ENCODE data around the gene TRAPPC6A. TPM values are rescaled to one million over a fixed set of nuclear protein-coding genes. Genes with fewer than 3 reads are reported as not detected.

The TRAPPC6A gene
- total and polyA plus RNA-seq, 9 of the 15 experiments (the other 6 are each of a cell fraction or from before 2014, with no cell fraction given), result 0.82 to 23.6 (median 11.6) TPM

DNA sequence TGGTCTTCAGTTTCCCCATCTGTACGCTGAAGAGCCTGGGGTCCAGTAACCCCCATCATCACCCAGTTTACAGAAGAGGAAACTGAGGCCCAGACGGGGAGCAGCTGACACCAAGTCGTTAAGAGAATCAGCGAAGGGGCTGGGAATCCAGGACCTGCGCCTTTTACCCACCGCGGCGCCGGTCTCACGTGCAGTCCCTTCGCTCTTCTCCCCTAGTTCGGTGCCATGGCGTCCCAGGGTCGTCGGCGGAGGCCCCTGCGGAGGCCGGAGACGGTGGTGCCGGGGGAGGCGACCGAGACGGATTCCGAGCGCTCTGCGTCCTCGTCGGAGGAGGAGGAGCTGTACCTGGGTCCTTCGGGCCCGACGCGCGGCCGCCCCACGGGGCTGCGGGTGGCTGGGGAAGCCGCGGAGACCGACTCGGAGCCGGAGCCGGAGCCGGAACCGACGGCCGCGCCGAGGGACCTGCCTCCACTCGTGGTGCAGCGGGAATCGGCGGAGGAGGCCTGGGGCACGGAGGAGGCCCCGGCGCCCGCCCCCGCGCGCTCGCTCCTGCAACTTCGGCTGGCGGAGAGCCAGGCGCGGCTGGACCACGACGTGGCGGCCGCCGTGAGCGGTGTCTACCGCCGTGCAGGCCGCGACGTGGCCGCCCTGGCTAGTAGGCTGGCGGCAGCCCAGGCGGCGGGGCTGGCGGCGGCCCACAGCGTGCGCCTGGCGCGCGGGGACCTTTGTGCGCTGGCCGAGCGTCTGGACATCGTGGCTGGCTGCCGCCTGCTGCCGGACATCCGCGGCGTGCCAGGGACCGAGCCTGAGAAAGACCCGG, 1.2 kb upstream of the TRAPPC6A start (continued):
- TF ChIP-seq HIVEP1 (CRISPR knock-in tag; IDR thresholded peaks at IDR 0.05) (no peak), FOXJ2 (tag; IDR thresholded peaks at IDR 0.05) (no peak), MAFG (tag; conservative IDR thresholded peaks at IDR 0.05) (no peak), RBM34 (IDR thresholded peaks at IDR 0.05; ENCODE audit: borderline replicate concordance, insufficient read depth, low read length) (no peak), JUN (IDR thresholded peaks at IDR 0.05; ENCODE audit: borderline replicate concordance, low read depth, low read length) (no peak), JUN (CRISPR knock-in tag; IDR thresholded peaks at IDR 0.05; ENCODE audit: borderline replicate concordance) (no peak), CBX1 (IDR thresholded peaks at IDR 0.05; ENCODE audit: low read depth) (0 out of 2 replicates have a peak, but pooled peaks have one; percentile 29), ZNF696 (CRISPR knock-in tag; conservative IDR thresholded peaks at IDR 0.05) (no peak), PURB (CRISPR knock-in tag; IDR thresholded peaks at IDR 0.05; ENCODE audit: low read depth) (no peak), ZNF133 (CRISPR knock-in tag; IDR thresholded peaks at IDR 0.05) (no peak), CBFA2T2 (conservative IDR thresholded peaks at IDR 0.05) (no peak)
- TF ChIP-seq, protein P1, sequence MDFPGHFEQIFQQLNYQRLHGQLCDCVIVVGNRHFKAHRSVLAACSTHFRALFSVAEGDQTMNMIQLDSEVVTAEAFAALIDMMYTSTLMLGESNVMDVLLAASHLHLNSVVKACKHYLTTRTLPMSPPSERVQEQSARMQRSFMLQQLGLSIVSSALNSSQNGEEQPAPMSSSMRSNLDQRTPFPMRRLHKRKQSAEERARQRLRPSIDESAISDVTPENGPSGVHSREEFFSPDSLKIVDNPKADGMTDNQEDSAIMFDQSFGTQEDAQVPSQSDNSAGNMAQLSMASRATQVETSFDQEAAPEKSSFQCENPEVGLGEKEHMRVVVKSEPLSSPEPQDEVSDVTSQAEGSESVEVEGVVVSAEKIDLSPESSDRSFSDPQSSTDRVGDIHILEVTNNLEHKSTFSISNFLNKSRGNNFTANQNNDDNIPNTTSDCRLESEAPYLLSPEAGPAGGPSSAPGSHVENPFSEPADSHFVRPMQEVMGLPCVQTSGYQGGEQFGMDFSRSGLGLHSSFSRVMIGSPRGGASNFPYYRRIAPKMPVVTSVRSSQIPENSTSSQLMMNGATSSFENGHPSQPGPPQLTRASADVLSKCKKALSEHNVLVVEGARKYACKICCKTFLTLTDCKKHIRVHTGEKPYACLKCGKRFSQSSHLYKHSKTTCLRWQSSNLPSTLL (IDR thresholded peaks at IDR 0.05), result no peak
- TF ChIP-seq, protein P2, sequence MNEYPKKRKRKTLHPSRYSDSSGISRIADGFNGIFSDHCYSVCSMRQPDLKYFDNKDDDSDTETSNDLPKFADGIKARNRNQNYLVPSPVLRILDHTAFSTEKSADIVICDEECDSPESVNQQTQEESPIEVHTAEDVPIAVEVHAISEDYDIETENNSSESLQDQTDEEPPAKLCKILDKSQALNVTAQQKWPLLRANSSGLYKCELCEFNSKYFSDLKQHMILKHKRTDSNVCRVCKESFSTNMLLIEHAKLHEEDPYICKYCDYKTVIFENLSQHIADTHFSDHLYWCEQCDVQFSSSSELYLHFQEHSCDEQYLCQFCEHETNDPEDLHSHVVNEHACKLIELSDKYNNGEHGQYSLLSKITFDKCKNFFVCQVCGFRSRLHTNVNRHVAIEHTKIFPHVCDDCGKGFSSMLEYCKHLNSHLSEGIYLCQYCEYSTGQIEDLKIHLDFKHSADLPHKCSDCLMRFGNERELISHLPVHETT (CRISPR knock-in tag; conservative IDR thresholded peaks at IDR 0.05 in 1 of 2, IDR thresholded peaks at IDR 0.05 in 1 of 2), result peak in 1 of 2 experiments; percentile 78; a peak in 2 of 4 replicates
- TF ChIP-seq, protein P3, sequence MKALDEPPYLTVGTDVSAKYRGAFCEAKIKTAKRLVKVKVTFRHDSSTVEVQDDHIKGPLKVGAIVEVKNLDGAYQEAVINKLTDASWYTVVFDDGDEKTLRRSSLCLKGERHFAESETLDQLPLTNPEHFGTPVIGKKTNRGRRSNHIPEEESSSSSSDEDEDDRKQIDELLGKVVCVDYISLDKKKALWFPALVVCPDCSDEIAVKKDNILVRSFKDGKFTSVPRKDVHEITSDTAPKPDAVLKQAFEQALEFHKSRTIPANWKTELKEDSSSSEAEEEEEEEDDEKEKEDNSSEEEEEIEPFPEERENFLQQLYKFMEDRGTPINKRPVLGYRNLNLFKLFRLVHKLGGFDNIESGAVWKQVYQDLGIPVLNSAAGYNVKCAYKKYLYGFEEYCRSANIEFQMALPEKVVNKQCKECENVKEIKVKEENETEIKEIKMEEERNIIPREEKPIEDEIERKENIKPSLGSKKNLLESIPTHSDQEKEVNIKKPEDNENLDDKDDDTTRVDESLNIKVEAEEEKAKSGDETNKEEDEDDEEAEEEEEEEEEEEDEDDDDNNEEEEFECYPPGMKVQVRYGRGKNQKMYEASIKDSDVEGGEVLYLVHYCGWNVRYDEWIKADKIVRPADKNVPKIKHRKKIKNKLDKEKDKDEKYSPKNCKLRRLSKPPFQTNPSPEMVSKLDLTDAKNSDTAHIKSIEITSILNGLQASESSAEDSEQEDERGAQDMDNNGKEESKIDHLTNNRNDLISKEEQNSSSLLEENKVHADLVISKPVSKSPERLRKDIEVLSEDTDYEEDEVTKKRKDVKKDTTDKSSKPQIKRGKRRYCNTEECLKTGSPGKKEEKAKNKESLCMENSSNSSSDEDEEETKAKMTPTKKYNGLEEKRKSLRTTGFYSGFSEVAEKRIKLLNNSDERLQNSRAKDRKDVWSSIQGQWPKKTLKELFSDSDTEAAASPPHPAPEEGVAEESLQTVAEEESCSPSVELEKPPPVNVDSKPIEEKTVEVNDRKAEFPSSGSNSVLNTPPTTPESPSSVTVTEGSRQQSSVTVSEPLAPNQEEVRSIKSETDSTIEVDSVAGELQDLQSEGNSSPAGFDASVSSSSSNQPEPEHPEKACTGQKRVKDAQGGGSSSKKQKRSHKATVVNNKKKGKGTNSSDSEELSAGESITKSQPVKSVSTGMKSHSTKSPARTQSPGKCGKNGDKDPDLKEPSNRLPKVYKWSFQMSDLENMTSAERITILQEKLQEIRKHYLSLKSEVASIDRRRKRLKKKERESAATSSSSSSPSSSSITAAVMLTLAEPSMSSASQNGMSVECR (CRISPR knock-in tag; IDR thresholded peaks at IDR 0.05), result no peak
- TF ChIP-seq, protein P4, sequence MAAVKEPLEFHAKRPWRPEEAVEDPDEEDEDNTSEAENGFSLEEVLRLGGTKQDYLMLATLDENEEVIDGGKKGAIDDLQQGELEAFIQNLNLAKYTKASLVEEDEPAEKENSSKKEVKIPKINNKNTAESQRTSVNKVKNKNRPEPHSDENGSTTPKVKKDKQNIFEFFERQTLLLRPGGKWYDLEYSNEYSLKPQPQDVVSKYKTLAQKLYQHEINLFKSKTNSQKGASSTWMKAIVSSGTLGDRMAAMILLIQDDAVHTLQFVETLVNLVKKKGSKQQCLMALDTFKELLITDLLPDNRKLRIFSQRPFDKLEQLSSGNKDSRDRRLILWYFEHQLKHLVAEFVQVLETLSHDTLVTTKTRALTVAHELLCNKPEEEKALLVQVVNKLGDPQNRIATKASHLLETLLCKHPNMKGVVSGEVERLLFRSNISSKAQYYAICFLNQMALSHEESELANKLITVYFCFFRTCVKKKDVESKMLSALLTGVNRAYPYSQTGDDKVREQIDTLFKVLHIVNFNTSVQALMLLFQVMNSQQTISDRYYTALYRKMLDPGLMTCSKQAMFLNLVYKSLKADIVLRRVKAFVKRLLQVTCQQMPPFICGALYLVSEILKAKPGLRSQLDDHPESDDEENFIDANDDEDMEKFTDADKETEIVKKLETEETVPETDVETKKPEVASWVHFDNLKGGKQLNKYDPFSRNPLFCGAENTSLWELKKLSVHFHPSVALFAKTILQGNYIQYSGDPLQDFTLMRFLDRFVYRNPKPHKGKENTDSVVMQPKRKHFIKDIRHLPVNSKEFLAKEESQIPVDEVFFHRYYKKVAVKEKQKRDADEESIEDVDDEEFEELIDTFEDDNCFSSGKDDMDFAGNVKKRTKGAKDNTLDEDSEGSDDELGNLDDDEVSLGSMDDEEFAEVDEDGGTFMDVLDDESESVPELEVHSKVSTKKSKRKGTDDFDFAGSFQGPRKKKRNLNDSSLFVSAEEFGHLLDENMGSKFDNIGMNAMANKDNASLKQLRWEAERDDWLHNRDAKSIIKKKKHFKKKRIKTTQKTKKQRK (IDR thresholded peaks at IDR 0.05; ENCODE audit: borderline replicate concordance, low read depth, low read length), result no peak

Data from K562 (cell line).